HL-60 (cell line): Measurements from ENCODE around the gene ADM.
A peak's percentile ranks its signal among the peaks of the same experiment; 100 is the strongest.

ENCODE experiments used
- DNase-seq, 2 experiments: peaks; one replicate each; pipeline ENCODE4 v3.0.0-alpha.2; 2010 to 2020; ENCODE audit warnings: low read depth in 1 of 2, low spot score in 1 of 2
- H3K27ac ChIP-seq: fragments of 250-450 bp; sonication (Bioruptor Pico); replicated peaks from 2 replicates; pipeline ENCODE4 v1.5.1; 2020; ENCODE audit warnings: mild to moderate bottlenecking, moderate library complexity
- H3K27me3 ChIP-seq: fragments of 250-450 bp; sonication (Bioruptor Pico); 2 replicates; pipeline ENCODE4 v1.5.1; 2021; ENCODE audit warnings: mild to moderate bottlenecking, moderate library complexity; ENCODE audit not compliant: insufficient read depth, poor library complexity, severe bottlenecking
- H3K4me3 ChIP-seq: replicated peaks from 2 replicates; pipeline ENCODE4 v1.5.1; 2011; ENCODE audit warnings: mild to moderate bottlenecking, control low read depth, low read length; ENCODE audit not compliant: insufficient read depth
- CTCF ChIP-seq: IDR thresholded peaks from one replicate; pipeline ENCODE4 v1.5.1; 2011; ENCODE audit warnings: low read length, control low read depth, inconsistent platforms; ENCODE audit not compliant: insufficient read depth
- GABPA ChIP-seq: IDR thresholded peaks from 2 replicates; pipeline ENCODE4 v1.6.1; 2012; ENCODE audit warnings: low read depth
- POLR2AphosphoS5 ChIP-seq: IDR thresholded peaks from 2 replicates; pipeline ENCODE4 v1.6.1; 2012; ENCODE audit warnings: low read depth
- REST ChIP-seq: IDR thresholded peaks from 2 replicates; pipeline ENCODE4 v1.6.1; 2012; ENCODE audit warnings: low read depth; ENCODE audit not compliant: insufficient replicate concordance
- SPI1 ChIP-seq: IDR thresholded peaks from 2 replicates; pipeline ENCODE4 v1.6.1; 2012; ENCODE audit warnings: low read depth, mild to moderate bottlenecking, borderline replicate concordance

The ADM gene

GRCh38 chr11:10291801-10292638, 12.9 kb upstream of the ADM start:
- no peak for TF ChIP-seq CTCF
- no peak for TF ChIP-seq GABPA
- 0 out of 2 replicates have a peak, but pooled peaks have one; percentile 24 for TF ChIP-seq SPI1
- TF ChIP-seq REST, result no peak
- Histone ChIP-seq H3K27ac (no peak overlapping the region), H3K4me3 (no peak overlapping the region), H3K27me3 (no peaks in the 10 kb centered on the region)
- no peak for DNase-seq

GRCh38 chr11:10293423-10294289, 11.2 kb upstream of the ADM start, which contains the start of gene SBF2:
SBF2 (minus strand) TSS chr11:10294219; CDS start chr11:10294069, 150 bp downstream.
- H3K27ac ChIP-seq, result peak within 1 kb of the TSS; percentile 24; the same call in 1 of the 2 replicates
- H3K4me3 ChIP-seq, result peak within 1 kb of the TSS; percentile 90
- DNase-seq, result peak; percentile 43 to 65
- no peaks in the 10 kb centered on the region for H3K27me3 ChIP-seq
- TF ChIP-seq REST, result no peak
- TF ChIP-seq SPI1, result peak; percentile 51; the same call in 1 of the 2 replicates

GRCh38 chr11:10294290-10294953, 10.5 kb upstream of the ADM start:
- DNase-seq, result no peak
- TF ChIP-seq CTCF, result no peak
- TF ChIP-seq GABPA, result no peak
- TF ChIP-seq POLR2AphosphoS5, result no peak
- no peak for TF ChIP-seq SPI1
- no peak for TF ChIP-seq REST
- Histone ChIP-seq H3K27ac (peak overlapping the region; percentile 24; the same call in 1 of the 2 replicates), H3K27me3 (no peaks in the 10 kb centered on the region), H3K4me3 (peak overlapping the region; percentile 90)
